NCI-H2029 treated with DMSO at 0.1 percent for 48 hours (cell line): ENCODE data around the gene STAC3.

ENCODE experiments used
- DNase-seq: peaks from one replicate; lab custom pipeline; 2025; lab: John Stamatoyannopoulos, UW

The STAC3 gene

GRCh38 chr12:57223191-57224165, 27.5 kb downstream of the STAC3 start:
- DNase-seq, result no peak

DNA sequence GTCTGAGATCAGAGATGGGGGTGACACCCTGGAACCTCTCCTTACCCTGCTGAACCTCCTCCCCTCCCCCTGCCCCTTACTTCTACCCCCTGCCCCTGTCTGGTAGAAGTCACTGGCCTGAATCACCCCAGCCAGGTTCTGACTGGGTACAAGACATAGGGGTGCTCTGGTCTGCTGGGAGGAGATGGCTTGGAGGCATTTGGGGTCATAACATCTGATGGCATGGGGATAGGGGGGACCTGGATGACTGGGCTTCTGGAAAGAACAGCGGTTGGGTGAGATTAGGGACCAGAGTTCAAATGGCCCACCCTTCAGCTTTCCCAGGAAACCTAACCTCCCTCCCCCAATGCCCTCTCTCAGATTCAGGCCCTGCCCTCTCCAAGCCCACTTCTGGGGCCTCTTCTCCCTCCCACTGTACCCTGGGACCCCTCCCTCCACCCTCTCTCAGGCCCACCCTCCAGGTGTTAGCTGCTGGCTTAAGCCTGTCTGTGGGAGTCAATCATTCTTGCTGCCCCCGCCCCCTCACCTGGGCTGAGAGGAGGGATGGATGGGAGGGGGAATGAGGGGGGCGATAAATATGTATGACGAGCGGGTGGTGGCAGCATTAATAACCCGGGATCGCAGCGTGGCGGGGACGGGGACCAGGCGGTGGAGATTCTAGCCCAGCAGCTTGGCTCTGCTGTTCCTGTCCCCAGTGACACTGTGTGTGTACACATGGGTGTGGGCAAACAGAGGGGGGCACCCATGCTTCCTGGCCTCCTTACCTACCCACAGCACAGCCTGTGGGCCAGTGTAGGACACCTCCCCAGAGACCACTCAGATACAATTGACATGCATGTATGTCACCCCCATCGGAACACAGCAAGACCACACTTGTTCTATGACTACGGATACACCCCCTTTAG, 28.4 kb downstream of the STAC3 start:
- DNase-seq, result no peak

DNA sequence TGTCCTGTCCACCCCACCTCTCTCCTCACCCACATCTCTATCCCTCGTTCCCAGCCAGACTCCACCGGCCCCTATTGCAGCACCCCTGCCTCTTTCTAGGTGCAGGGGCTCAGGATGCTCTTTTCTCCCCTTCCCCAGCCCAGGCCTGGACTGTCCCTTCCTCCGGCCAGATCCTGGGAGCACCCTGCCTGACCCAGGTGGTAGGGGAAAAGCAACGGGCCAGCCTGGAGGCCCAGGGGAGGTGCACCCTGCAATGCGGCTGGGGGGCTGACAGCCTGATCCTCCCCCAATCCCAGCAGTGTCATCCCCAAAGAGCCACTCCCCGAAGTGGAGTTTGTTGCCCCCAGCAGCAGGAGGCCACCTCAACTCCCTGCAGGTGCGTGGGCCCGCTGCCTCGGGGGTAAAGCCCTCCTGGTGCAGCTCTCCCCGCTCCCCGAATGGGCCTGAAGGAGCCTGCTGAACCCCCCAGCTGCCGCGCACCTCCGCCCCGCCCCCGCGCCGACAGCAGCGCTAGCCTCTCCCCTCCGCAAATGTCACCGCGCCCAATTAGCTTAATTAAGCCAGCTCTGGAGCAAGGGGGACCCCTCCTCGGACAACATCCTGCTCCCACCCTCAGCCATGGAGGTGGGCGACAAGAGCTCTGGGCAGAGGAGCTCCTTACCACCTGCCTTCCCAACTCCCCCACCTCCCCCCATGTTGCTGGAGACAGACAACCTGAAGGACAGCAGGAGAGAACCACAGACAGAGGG, 29.6 kb downstream of the STAC3 start:
- DNase-seq, result no peak

- DNase-seq, result no peak
Observed at GRCh38 chr12:57220770-57221168, 30.2 kb downstream of the STAC3 start.

GRCh38 chr12:57219993-57220754, 30.8 kb downstream of the STAC3 start:
- no peak for DNase-seq

- no peak for DNase-seq
Observed at GRCh38 chr12:57219205-57219992, 31.6 kb downstream of the STAC3 start.

GRCh38 chr12:57218030-57218853, 32.7 kb downstream of the STAC3 start:
- DNase-seq, result no peak

DNA sequence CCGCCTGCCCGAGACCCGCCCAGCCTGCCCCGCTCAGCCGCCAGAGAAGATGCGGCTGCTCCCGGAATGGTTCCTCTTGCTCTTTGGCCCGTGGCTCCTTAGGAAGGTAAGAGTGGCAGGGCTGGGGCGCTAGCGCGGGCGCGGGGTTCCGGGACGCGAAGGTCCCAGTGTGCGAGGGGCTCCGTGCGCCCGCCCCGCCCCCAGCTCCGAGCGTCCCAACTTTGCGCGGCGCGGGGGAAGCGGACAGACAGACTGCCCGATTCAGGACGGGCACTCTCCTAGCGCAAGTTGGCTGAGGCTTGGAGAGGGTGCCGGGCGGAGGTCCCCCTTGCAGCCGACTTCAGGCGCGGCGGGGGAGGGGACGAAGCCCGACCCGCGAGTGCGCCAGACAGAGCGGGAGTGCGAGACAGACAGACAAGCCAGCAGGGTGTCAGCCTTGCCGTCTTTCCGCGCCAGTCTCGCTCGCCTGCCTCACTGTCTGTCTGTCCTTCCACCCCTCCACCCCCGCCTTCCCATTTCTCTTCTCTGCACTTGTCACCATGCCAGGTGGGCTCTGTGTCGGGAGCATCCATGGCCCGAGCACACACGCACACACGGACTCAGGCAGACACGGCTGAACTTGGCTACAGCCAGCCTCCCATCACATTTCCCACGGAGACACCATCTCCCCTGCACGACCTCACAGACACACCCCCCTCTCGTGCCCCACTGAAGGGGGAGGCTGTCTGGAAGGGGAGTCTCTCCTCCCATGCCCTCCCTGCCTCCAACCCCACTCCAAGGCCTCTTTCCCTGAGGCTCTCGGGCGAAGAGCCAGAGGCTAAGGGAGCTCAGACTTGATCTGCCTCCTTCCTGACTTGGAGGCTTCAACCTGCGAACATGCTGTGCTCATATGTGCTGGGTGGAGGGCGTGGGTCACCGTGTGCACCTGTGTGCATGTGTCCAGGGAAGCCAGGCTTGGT, 33.8 kb downstream of the STAC3 start:
- no peak for DNase-seq

DNA sequence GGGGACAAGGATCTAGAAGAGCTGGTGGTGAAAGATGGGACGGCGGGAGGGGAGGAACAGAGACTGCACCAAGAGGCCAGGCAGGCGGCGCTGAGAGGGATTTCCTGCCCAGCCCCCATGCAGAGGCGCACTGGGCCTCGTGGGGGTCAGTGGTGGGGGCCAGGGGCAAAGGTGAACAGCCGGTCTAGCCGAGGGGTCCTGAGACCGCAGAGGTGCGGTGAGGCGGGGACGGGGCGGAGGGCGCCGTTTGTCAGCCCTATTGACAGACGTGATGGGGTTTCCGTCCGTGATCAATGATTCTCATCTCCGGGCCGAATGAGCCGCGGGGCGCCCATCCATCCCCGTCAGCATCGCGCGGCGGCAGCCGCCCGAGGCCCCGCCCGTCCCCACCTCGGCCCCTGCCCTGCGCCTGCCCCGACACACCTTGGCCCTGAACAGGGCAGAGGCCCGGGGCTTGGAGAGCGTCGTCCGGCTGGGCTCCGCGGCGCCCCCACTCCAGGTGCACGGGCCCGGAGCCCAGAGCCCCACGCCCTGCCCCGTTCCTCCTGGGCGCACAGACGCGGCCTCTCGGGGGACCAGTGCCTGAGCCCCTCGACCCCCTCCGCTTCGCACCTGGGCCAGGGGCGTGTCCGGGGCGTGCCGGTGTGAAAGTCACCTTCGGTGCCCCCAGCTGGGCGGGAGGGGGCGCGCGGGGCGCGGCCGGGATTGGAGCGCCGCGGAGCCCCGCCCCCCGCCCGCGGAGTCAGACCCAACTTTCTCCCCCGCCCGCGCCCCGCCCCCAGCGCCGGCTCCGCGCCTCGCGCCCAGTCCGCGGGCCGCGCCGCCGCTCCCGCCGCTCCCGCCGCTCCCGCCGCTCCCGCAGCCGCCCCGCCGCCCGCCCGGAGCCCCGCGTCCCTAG, 34.7 kb downstream of the STAC3 start, which contains the start of gene NXPH4:
Gene NXPH4, plus strand, starts transcription at position 781 of the 898 bp plus-strand sequence. CDS start 176 bp downstream, outside the sequence.
- no peak for DNase-seq

GRCh38 chr12:57215668-57216013, 35.3 kb downstream of the STAC3 start:
- no peak for DNase-seq

DNA sequence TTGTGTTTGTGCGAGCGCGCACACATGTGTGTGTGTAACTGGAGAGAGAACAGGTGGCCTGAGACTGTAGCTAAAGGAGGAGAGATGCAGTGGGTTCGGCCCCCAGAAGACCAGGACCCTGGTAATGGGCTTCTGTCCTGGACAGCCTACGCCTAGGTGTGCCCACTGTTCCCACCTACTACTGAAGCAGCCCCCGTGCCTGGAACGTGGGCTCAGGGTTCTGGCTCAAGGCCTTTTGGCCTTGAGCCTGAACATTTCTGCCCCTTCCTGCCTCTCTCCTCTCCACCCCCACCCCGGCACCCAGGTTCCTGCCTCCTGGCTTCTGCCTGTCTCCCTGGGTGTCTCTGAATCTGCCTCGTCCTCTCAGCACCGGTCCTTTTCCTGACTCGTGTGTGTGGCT, 35.9 kb downstream of the STAC3 start:
- no peak for DNase-seq

DNA sequence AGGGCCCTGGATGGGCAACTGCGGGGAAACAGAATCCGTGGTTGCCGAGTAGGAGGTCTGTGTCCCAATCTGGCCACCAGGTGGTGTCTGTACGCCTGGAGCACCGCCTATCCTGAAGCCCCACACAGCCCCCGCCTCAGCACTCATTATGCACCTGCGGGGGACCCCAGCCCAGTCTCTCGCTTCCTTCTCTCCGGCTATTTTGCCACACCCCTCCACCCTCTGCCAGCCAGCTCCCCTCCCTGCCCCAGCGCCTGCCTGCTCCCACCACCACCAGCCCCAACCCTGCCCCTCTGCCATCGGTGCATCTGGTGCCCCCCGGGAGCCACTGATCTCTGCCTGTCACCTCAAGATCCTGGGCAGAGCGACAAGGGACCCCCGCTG, 36.6 kb downstream of the STAC3 start:
- DNase-seq, result peak; percentile 65

- DNase-seq, result no peak
Observed at GRCh38 chr12:57213763-57214397, 37.1 kb downstream of the STAC3 start.

- peak; percentile 69 for DNase-seq
Observed at GRCh38 chr12:57213058-57213715, 37.8 kb downstream of the STAC3 start.

DNA sequence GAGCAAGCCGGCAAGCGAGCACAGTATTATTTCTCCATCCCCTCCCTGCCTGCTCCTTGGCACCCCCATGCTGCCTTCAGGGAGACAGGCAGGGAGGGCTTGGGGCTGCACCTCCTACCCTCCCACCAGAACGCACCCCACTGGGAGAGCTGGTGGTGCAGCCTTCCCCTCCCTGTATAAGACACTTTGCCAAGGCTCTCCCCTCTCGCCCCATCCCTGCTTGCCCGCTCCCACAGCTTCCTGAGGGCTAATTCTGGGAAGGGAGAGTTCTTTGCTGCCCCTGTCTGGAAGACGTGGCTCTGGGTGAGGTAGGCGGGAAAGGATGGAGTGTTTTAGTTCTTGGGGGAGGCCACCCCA, 38.3 kb downstream of the STAC3 start:
- no peak for DNase-seq
